Stimulated activated CD8-positive, alpha-beta memory T cell treated with anti-CD3 and anti-CD28 coated beads, Interleukin-15, amount 100 ng/mL, for 48 hours (primary cell): ENCODE measurements around the gene ITPR3.
A peak's percentile ranks its signal among the peaks of the same experiment; 100 is the strongest.

ENCODE experiments used
- DNase-seq, 2 donors: peaks; one replicate each; pipeline ENCODE4 v3.0.0-alpha.2; 2020; ENCODE audit warnings: low read depth in 2 of 2

Gene ITPR3

GRCh38 chr6:33620856-33621710, at the start of gene ITPR3:
ITPR3 (plus strand) TSS chr6:33621322; CDS start chr6:33621603, 281 bp downstream.
- DNase-seq, result peak; percentile 61 to 63

- no peak for DNase-seq
Observed at GRCh38 chr6:33571637-33572316, 49.3 kb upstream of the ITPR3 start.

DNA sequence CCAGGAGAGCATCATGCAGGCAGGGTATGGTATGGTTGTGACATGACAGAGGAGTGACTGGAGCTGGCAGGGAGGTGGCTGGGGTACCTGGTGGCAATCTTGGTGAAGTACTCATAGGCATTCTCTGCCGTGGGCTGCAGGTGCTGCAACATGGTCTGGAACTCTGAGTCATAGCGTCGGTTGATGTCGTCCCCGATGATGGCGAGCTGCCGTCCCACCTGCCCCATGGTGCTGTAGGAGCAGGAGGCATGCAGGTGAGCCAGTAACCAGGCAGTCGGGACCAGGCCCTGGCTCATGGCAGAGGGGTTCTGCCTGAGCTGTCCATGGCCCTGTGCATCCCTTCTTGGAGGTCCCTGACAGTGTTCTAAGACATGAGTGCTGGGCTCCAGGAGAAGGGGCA, 45.9 kb upstream of the ITPR3 start:
- no peak for DNase-seq

DNA sequence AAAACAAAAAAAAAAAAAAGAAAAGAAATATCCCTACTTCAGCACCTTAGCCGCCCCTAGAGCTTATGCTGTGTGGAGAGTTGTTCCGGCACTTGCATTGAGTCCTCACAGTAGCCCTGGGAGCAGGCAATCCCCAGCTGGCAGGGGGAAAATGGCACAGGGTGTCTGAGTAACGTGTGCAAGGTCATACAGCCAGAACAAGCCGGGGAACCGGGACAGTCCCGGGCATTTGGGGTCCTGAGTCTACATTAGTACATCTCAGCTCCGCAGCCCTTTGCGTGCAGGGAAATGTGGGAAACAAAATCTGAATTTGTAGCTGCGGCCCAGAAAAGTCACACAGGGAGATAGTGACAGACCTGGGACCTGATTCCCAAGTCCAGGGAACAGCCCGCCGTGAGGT, 44.5 kb upstream of the ITPR3 start:
- no peak for DNase-seq

DNA sequence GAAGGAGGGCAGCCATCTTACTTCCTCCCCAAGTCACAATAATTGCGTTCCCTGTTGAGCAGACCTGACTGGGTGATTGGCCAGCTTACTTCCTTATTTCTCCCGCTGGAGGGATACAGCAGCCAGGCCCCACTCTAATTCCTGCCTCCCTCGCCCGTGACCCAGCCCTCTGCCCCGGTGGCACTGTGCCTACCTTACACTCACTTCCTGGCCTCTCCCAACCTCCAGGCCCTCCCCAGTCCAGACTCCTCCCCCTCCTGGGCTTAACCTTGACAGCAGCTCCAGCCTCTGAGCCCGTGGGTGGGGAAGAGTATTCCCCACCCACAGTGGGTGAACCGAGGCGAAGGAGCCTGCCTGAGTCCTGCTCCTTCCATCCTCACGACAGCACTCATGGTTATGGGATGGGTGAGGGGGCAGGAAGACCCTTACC, 44.0 kb upstream of the ITPR3 start:
- no peak for DNase-seq

- no peak for DNase-seq
Observed at GRCh38 chr6:33577718-33578117, 43.4 kb upstream of the ITPR3 start.

DNA sequence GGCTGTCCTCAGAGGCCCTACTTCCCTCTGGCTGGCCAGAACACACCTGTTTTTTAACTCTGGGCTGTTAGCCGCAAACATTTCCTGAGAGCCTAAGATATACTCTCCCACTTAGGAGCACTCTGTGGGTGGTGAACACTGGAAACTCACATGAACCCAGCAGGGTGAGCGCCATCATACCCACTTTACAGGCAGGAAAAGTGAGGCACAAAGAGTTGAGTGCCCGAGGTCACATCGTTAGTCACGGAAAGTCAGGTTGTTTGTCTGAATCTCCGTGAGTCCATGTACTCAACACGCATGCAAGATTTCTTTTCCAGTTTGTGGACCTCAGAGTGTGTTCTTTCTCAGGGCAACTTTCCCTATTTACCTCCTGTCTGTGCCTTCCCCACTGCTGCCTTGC, 43.0 kb upstream of the ITPR3 start:
- no peak for DNase-seq

GRCh38 chr6:33578588-33579011, 42.5 kb upstream of the ITPR3 start:
- DNase-seq, result peak in 1 of 2 donors; percentile 29

DNA sequence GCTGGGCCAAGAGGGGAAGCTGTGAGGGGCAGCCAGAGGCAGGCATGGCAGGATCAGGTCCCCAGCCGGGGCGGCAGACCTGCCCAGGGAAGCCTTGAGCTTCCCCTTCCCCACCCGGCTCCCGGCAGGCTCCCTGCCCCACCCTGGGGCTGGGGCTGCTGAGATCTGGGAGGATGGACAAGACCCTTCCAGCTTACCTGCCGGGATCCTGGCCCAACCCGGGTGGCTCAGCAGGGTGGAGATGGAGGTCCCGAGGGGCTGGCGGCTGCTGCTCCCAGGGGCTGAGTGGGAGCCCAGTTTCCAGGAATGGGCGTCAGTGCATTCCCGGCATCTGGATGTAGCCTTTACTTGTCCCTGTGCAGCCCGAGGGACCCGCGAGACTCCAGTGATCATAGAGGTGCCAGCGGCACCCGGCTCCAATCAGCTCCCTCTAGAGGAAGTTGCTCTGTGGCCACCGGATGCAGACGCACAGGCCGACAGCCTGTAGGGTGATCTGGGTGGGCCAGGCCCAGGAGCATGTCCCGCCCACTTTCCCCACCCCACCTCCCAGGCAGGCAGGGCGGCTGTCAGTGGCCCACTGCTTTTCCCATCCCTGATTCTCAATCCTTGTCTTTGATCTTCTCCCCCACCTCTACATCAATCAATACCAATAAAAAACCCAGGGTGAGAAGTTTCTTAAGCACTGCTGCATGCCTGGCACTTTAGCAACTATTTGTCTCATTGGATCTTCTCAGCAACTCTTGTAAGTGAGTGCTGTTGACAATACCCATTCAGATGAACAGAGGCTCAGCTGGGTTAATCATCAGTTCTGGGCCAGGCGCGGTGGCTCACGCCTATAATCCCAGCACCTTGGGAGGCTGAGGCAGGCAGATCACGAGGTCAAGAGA, 41.1 kb upstream of the ITPR3 start, which contains the start of gene BAK1:
TSS of gene BAK1 (minus strand) at position 449 of the 887 bp plus-strand sequence. CDS start 2,672 bp downstream, outside the sequence.
- DNase-seq, result peak; percentile 84 to 86

- no peak for DNase-seq
Observed at GRCh38 chr6:33581186-33581585, 39.9 kb upstream of the ITPR3 start.

- no peak for DNase-seq
Observed at GRCh38 chr6:33583591-33584155, 37.4 kb upstream of the ITPR3 start.

DNA sequence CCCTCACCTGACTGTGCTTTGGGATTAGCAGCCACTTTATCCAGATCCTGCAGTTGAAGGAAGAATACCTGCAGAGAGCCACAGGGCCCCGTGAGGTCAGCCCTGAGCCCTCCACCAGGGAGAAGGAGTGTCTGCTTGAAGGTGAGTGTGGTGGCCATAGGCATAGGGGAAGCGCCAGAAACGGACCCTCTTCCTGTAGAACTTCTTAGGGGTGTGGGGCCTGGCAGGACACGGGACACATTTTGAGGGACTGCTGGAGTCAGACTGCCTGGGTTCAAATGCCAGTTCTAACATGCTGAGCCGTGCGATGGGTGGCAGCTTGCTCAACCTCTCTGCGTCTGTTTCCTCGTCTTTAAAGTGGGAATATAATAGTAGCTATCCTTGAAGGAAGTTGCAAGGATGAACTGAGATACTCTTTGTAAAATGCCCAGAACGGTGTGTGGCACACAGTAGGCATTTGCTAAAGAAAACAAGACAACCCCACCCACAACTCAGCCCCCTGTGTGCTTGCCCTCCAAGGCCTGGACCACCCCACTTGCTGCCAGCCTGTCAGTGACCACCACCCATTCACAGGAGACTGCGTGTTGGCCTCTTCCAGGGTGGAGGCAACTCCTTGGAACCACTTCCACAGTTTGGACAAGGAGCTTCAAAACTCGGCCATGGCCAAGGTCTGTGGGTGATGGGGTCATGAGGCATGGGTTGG, 36.3 kb upstream of the ITPR3 start:
- no peak for DNase-seq

DNA sequence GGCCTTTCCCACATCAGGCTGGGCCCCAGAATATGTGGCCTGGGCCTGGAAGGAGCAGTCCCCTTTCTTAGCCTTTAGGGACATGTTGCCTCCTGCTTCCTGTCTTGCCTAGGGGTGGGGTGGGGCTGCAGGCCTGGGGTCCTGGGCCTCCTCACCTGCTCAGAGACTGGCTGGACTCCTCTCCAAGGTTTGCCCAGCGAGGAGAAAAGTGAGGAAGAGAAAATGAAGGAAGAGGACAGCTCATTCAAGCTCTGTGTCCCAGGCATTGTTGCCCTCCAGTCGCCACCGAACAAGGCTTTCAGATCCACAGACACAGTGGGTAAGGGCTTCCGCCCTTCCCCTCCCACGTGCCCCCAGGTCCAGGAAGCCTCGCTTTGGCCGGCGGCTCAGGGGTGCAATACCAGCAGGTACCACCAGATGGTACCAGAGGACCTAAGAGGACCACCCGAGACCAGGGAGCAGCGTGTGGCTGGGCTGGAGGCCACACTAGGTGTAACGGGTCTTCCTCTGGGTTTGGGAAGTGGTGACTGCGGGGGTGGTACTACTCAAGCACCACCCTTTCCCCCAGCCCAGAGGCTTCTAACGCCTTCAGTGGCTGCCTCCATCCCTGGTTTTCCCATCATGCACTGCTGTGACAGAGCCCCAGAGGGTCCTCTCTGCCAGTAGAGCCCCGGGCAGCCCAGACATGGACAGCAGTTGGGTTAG, 35.6 kb upstream of the ITPR3 start:
- DNase-seq, result peak; percentile 80 to 85

DNA sequence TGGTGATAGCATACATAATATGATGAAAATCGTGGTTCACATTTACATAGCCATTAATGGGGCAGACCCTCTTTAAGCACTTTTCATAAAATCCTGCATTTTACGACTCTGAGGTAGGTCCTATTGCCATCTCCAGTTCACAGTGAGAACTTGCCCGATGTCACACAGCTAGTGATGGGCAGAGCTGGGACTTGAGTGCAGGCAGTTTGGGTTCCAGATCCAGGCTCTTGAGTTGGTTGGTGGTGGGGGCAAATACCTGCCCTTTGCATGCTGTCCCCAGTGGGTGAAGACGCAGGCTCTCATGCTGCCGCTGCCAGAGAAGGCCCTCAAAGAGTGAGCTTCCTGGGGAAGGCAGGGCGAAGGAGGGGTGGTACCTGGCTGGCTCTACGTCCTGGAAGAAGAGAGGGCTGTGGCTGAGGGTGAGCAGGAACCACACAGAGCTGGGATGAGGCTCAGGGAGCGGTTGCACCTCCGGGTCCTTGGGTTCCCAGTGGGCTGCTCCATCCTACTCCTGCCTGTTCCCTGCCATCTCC, 34.9 kb upstream of the ITPR3 start:
- no peak for DNase-seq

DNA sequence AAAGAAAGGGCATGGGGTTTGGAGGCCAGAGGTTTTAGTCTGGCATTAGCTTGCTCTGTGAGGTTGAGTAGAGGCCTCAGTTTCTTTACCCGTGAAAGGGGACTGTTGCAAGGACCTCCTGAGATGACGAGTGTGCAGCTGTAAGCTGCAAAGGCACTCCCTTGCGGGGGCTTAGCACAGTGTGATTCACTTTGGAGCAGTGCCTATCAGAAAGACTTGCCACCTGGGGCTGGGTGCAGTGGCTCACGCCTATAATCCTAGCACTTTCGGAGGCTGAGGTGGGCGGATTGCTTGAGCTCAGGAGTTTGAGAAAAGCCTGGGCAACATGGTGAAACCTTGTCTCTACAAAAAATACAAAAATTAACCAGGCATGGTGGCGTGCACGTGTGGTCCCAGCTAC, 33.6 kb upstream of the ITPR3 start:
- no peak for DNase-seq

GRCh38 chr6:33588894-33589293, 32.2 kb upstream of the ITPR3 start:
- DNase-seq, result no peak

DNA sequence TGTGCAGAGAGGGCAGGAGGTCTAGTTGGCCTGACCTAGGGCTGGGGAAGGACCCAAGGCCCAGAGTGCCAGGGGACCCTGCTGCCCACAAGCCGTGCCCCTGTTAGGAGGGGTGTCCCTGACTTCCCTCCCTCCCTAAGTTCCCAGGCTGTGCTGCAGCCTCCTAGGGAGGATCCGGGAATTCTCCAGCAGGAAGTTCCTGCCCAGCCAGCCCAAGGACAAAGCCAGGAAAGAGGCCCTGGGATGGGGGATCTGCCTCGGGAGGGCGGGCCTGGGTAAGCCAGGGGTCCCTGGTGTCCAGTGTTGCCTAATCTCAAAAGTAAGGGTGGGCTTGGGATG, 31.8 kb upstream of the ITPR3 start:
- no peak for DNase-seq

DNA sequence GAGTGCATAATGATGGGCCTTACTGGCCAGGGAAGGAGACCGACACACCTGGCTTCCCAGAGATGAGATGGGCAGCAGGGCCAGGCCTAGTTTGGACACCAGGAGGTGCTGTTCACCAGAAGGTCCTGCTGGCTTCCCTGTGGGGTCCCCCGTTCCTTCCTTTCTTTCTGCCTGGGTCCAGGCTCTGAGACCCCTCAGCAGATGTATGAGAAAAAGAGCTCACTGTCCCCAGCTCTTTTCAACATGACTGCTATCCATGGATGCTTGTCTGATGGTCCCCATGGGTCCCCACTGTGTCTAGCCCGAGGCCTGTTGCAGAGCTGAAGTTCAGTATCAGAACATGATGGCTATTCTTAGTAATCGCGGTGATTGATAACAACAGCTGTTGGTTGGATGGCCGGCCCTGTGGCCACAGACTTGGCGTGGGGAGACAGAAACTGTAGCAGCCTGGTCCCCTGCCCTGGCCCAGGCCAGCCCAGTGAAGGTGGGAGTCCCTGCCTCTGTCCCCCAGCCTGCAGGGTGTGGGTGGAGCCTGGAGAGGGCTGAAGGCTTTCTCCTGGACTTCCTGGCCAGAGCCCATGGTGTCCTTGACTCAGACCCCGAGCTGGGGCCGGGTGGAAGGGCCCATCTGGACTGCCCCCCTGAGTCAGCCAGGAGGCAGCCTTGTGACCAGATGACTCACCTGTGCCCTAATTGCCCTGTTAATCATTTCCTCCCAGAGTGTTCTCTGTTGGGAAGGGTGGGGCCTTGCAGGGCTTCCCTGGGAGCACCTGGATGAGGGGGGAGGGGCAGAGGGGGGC, 31.2 kb upstream of the ITPR3 start:
- no peak for DNase-seq

DNA sequence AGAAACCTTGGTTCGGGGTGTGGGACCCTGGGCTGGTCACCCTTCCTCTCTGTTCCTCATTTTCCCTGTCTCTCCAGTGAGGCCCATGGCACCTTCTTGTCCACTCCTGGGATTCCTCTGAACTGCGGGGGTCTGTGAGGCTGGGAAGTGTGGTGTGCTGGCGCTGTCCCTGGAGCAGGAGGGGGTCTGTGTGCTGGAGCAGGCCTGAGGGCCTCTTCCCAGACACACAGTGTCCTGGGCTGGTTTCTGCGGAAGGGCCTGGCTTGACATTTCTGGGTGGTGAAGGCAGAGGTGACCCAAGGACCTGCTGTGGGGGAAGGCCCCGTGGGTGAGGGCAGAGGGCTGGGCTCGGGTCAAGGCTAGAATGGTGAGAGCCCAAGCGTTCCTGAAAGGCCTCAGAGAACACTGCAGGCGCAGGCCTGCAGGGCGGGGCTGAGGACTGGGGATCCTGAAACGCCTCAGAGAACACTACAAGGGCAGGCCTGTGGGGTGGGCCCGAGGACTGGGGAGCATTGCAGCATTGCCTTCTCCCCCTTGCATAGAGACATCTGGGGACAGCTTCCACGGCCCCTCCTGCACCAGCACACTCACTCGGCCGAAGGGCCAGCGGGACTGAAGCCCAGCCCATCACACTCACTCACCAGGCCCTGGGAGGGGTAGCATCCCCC, 30.5 kb upstream of the ITPR3 start:
- DNase-seq, result no peak
